K562 (cell line): ENCODE results near the gene SLC12A9. TPM values are rescaled to one million over a fixed set of nuclear protein-coding genes. Genes with fewer than 3 reads are reported as not detected.

Experiments
- ATAC-seq: fragments of 200-7000 bp; cut with Tn5 transposase; 3 replicates; pipeline ENCODE4 v1.9.1; 2020; ENCODE audit warnings: moderate library complexity
- BruUV-seq: library from RNA; stranded (reverse); fragments of 400-500 nt; replicated peaks from 2 replicates; lab custom pipeline; 2021; lab: Mats Ljungman, UMichigan
- CTCF ChIA-PET: fragments of 300-600 bp; formaldehyde crosslinking; extraction: SDS; loops from one replicate; lab custom pipeline; 2021; ENCODE audit warnings: low intra/inter-chr PET ratio; lab: Yijun Ruan, JAX
- POLR2A ChIA-PET: fragments of 300-600, 350-650 bp; sonication (Branson Sonifier 250); formaldehyde crosslinking; extraction: SDS; loops from one replicate; lab custom pipeline; 2021; ENCODE audit warnings: antibody characterized with exemption, inconsistent platforms; lab: Yijun Ruan, JAX
- DNase-seq, 4 experiments: peaks; one replicate each; pipeline versions ENCODE4 v3.0.0 to v3.0.0-alpha.2; 2011 to 2018; ENCODE audit warnings: low spot score in 3 of 4, mixed read lengths in 3 of 4; ENCODE audit errors: extremely low read depth in 1 of 4
- FAIRE-seq: peaks from 2 replicates; lab custom pipeline; 2011; peaks lifted over from hg19 to GRCh38; lab: Jason Lieb, UNC
- H2AFZ ChIP-seq: 2 replicates; pipeline ENCODE4 v1.6.0; 2011; ENCODE audit warnings: low read depth, low read length, control low read depth, inconsistent platforms
- H3K27ac ChIP-seq: fragments of 200-600 bp; 3 replicates; pipeline ENCODE4 v1.8.0; 2011; ENCODE audit warnings: low read depth, mild to moderate bottlenecking, control low read depth, inconsistent platforms, low read length, moderate library complexity, mixed read lengths; ENCODE audit errors: extremely low read depth
- H3K27me3 ChIP-seq, 2 experiments: fragments of 300-600 bp in 1 of 2; 2 replicates in 1 of 2; 3 replicates in 1 of 2; pipeline versions ENCODE4 v1.6.0 to v1.8.0; 2011; ENCODE audit warnings: inconsistent platforms in 2 of 2, low read length in 2 of 2, mild to moderate bottlenecking in 1 of 2, mixed read lengths in 1 of 2, moderate library complexity in 1 of 2; ENCODE audit not compliant: control insufficient read depth in 2 of 2, insufficient read depth in 2 of 2
- H3K36me3 ChIP-seq: fragments of 300-600 bp; 3 replicates; pipeline ENCODE4 v1.8.0; 2011; ENCODE audit warnings: mild to moderate bottlenecking, low read length, inconsistent platforms; ENCODE audit not compliant: control insufficient read depth, insufficient read depth
- H3K4me1 ChIP-seq, 2 experiments: fragments of 200-600 bp in 1 of 2; replicated peaks in 1 of 2; 2 replicates in 1 of 2; 3 replicates in 1 of 2; pipeline versions ENCODE4 v1.5.1 to v1.8.0; 2011; ENCODE audit warnings: inconsistent platforms in 2 of 2, low read length in 2 of 2, mild to moderate bottlenecking in 1 of 2, mixed read lengths in 1 of 2, moderate library complexity in 1 of 2; ENCODE audit not compliant: control insufficient read depth in 2 of 2, insufficient read depth in 2 of 2
- H3K4me2 ChIP-seq: 2 replicates; pipeline ENCODE4 v1.6.1; 2011; ENCODE audit warnings: low read length, control low read depth, inconsistent platforms, mixed read lengths; ENCODE audit not compliant: insufficient read depth
- H3K4me3 ChIP-seq: fragments of 200-600 bp; sonication (generic), shearing (Covaris generic); 2 replicates; pipeline ENCODE4 v1.5.1; 2016; ENCODE audit warnings: control low read depth, inconsistent platforms
- H3K79me2 ChIP-seq: fragments of 200-600 bp; 3 replicates; pipeline ENCODE4 v1.8.0; 2011; ENCODE audit warnings: low read length, inconsistent platforms; ENCODE audit not compliant: control insufficient read depth, insufficient read depth
- H3K9ac ChIP-seq, 2 experiments: 2 replicates each; pipeline versions ENCODE4 v1.6.0 to v1.6.1; 2011; ENCODE audit warnings: low read depth in 2 of 2, low read length in 2 of 2, control low read depth in 1 of 2, inconsistent platforms in 1 of 2, mild to moderate bottlenecking in 1 of 2, mixed read lengths in 1 of 2; ENCODE audit not compliant: insufficient read depth in 1 of 2
- H3K9me1 ChIP-seq: one replicate; pipeline ENCODE4 v1.6.0; 2011; ENCODE audit warnings: inconsistent platforms, mild to moderate bottlenecking, low read length, moderate library complexity; ENCODE audit not compliant: control insufficient read depth, insufficient read depth
- H3K9me3 ChIP-seq: replicated peaks from 2 replicates; pipeline ENCODE4 v1.5.1; 2011; ENCODE audit warnings: low read depth, low read length, inconsistent platforms; ENCODE audit not compliant: control insufficient read depth, insufficient read depth
- H4K20me1 ChIP-seq: replicated peaks from 2 replicates; pipeline ENCODE4 v1.6.1; 2011; ENCODE audit warnings: low read length, inconsistent platforms, mixed read lengths; ENCODE audit not compliant: control insufficient read depth, insufficient read depth
- BCOR ChIP-seq: fragments of 450-650 bp; IDR thresholded peaks from 2 replicates; pipeline ENCODE4 v1.6.1; 2016
- BRCA1 ChIP-seq, 2 experiments: fragments of 450-650 bp in 1 of 2; sonication (generic) in 1 of 2; formaldehyde crosslinking in 1 of 2; IDR thresholded peaks; 2 replicates each; pipeline versions ENCODE4 v1.5.0 to v1.6.1; 2017 to 2020; ENCODE audit warnings: mild to moderate bottlenecking in 1 of 2, missing genetic modification reagents in 1 of 2
- HCFC1 ChIP-seq: IDR thresholded peaks from 2 replicates; pipeline ENCODE4 v1.6.1; 2012; ENCODE audit warnings: low read depth, low read length, improper control_type of control experiment
- HDAC2 ChIP-seq: fragments of 450-650 bp; IDR thresholded peaks from 2 replicates; pipeline ENCODE4 v1.6.1; 2016; ENCODE audit warnings: mild to moderate bottlenecking
- HMG20A ChIP-seq: fragments of 450-650 bp; formaldehyde crosslinking; conservative IDR thresholded peaks from 2 replicates; pipeline ENCODE4 v1.4.0; 2020; ENCODE audit warnings: mild to moderate bottlenecking, mixed read lengths
- HNRNPLL ChIP-seq: fragments of 200-400 bp; formaldehyde crosslinking; IDR thresholded peaks from 2 replicates; pipeline ENCODE4 v1.6.1; 2017; ENCODE audit warnings: low read length, low read depth, mild to moderate bottlenecking; ENCODE audit not compliant: poor library complexity, severe bottlenecking
- MAX ChIP-seq: sonication (generic); formaldehyde crosslinking; IDR thresholded peaks from 2 replicates; pipeline ENCODE4 v1.9.0; 2022; ENCODE audit warnings: mild to moderate bottlenecking, missing genetic modification reagents
- MTF1 ChIP-seq: fragments of 250-450 bp; sonication (Bioruptor Pico); IDR thresholded peaks from 2 replicates; pipeline ENCODE4 v1.9.0; 2021; ENCODE audit warnings: moderate library complexity, mild to moderate bottlenecking, inconsistent platforms, borderline replicate concordance
- NR1H2 ChIP-seq: sonication (generic); formaldehyde crosslinking; IDR thresholded peaks from 2 replicates; pipeline ENCODE4 v1.4.0; 2020; ENCODE audit warnings: mild to moderate bottlenecking, missing genetic modification reagents
- POLR3G ChIP-seq: IDR thresholded peaks from 2 replicates; pipeline ENCODE4 v1.6.1; 2011; ENCODE audit not compliant: insufficient read length, insufficient replicate concordance; ENCODE audit errors: extremely low read depth
- SMAD1 ChIP-seq: fragments of 150-350 bp; IDR thresholded peaks from 2 replicates; pipeline ENCODE4 v1.6.1; 2014; ENCODE audit warnings: low read length, low read depth; ENCODE audit not compliant: partially characterized antibody
- SRSF3 ChIP-seq: fragments of 200-400 bp; formaldehyde crosslinking; IDR thresholded peaks from 2 replicates; pipeline ENCODE4 v1.6.1; 2016; ENCODE audit warnings: mild to moderate bottlenecking, low read length, moderate library complexity; ENCODE audit not compliant: insufficient read depth
- ZNF277 ChIP-seq: fragments of 250-450 bp; sonication (Bioruptor Pico); IDR thresholded peaks from 2 replicates; pipeline ENCODE4 v1.8.0; 2022; ENCODE audit warnings: inconsistent platforms, mild to moderate bottlenecking, moderate library complexity, borderline replicate concordance
- ZNF347 ChIP-seq: fragments of 450-650 bp; formaldehyde crosslinking; IDR thresholded peaks from 2 replicates; pipeline ENCODE4 v1.4.0; 2020; ENCODE audit warnings: low read depth, mild to moderate bottlenecking, moderate library complexity
- ZNF507 ChIP-seq: conservative IDR thresholded peaks from 2 replicates; pipeline ENCODE4 v1.6.1; 2017; ENCODE audit warnings: missing genetic modification characterization, missing compliant biosample characterization
- WGBS: fragments of 100-300 bp; shearing (Covaris generic); methylation state at CpG from one replicate; pipeline ENCODE4 v1.1.6; 2016; ENCODE audit warnings: low coverage, mixed read lengths; ENCODE audit not compliant: insufficient coverage; ENCODE audit errors: missing lambda C conversion rate; 5-methylcytosine and 5-hydroxymethylcytosine counted together
- in situ Hi-C: fragments of 300-500 bp; cut with MboI; formaldehyde crosslinking; loops from 4 replicates; pipeline ENCODE4 v1.15.0; 2018; ENCODE audit warnings: inconsistent platforms, mixed read lengths
- intact Hi-C: fragments of 100-400 bp; cut with micrococcal nuclease; formaldehyde crosslinking; loops from 2 replicates; pipeline ENCODE4 v1.14.2; 2022
- polyA plus RNA-seq, 8 experiments: library from polyadenylated mRNA; depleted of rRNA in 4 of 8; stranded (reverse) in 5 of 8; unstranded in 3 of 8; fragments of >200 nt; fragmentation: Nextera tagmentation in 2 of 8; fragmentation: Illumina TruSeq in 1 of 8; extraction: Ambion mirVana in 2 of 8; extraction: Trizol in 1 of 8; gene quantifications; 2 replicates each; pipeline versions ENCODE4 v1.2.1 to v1.2.3, GENCODE V29; 2011 to 2014; ENCODE audit warnings: inconsistent platforms in 1 of 8, missing spikeins in 1 of 8
- total RNA-seq, 7 experiments: library from RNA; depleted of rRNA in 6 of 7; stranded (reverse); fragments of >200 nt in 6 of 7; fragmentation: Illumina TruSeq in 2 of 7; extraction: Trizol in 2 of 7; gene quantifications; 2 replicates each; pipeline versions ENCODE4 v1.2.1 to v1.2.3, GENCODE V29; 2011 to 2021; ENCODE audit warnings: low replicate concordance in 1 of 7

SLC12A9 gene
- total and polyA plus RNA-seq, 9 of the 15 experiments (the other 6 are each of a cell fraction or from before 2014, with no cell fraction given), result 0.06 to 20.2 (median 10.7) TPM

GRCh38 chr7:100902638-100903037, 50.1 kb downstream of the SLC12A9 start:
- no peak for ATAC-seq
- no peak overlapping the region for H3K27ac ChIP-seq
- H3K4me3 ChIP-seq, result no peak overlapping the region
- no peak overlapping the region for H2AFZ ChIP-seq
- POLR2A ChIA-PET, result interaction anchor here (0.6 kb wide), 1 partner anchor 1787 kb away, joined by 3 read pairs; no protein-coding TSS in a partner anchor
- H3K4me2 ChIP-seq, result no peak overlapping the region
- 31% methylated on average over 7 of the region's 7 CpGs for WGBS
- no peaks in the 10 kb centered on the region for H3K36me3 ChIP-seq
- FAIRE-seq, result no peak
- intact Hi-C loops, result no loop called here
- H3K4me1 ChIP-seq, result peaks cover 11 to 14% of the 10 kb centered on the region in 2 experiments; a peak in 4 of 5 replicates
- DNase-seq, result no peak
- no peak overlapping the region for H3K9ac ChIP-seq
- in situ Hi-C loops, result loop anchor here (25.0 kb wide), 1 partner anchor 385 kb away; no protein-coding TSS in a partner anchor
- H3K79me2 ChIP-seq, result no peaks in the 10 kb centered on the region
- no peaks in the 10 kb centered on the region for H4K20me1 ChIP-seq
- CTCF ChIA-PET, result no interaction called here
- no peaks in the 10 kb centered on the region for H3K9me3 ChIP-seq
- no TSS peak for BruUV-seq
- peak; percentile 18 for TF ChIP-seq HNRNPLL
- no peak for TF ChIP-seq HDAC2
- TF ChIP-seq POLR3G, result no peak
- H3K27me3 ChIP-seq, result no peaks in the 10 kb centered on the region
- H3K9me1 ChIP-seq, result no peaks in the 10 kb centered on the region

GRCh38 chr7:100908512-100908911, 56.0 kb downstream of the SLC12A9 start:
- no peaks in the 10 kb centered on the region for H3K27me3 ChIP-seq
- H3K9me1 ChIP-seq, result no peaks in the 10 kb centered on the region
- 42% methylated on average over 5 of the region's 5 CpGs for WGBS
- intact Hi-C loops, result no loop called here
- no peaks in the 10 kb centered on the region for H3K36me3 ChIP-seq
- POLR2A ChIA-PET, result no interaction called here
- H3K4me3 ChIP-seq, result no peak overlapping the region
- no peak overlapping the region for H3K4me2 ChIP-seq
- FAIRE-seq (no peak), ATAC-seq (no peak), DNase-seq (no peak)
- no peak overlapping the region for H3K9ac ChIP-seq
- H3K27ac ChIP-seq, result no peak overlapping the region
- peaks cover 2% of the 10 kb centered on the region; the same call in 1 of the 2 replicates for H3K9me3 ChIP-seq
- BruUV-seq, result no TSS peak
- in situ Hi-C loops, result loop anchor here (25.0 kb wide), 1 partner anchor 379 kb away; no protein-coding TSS in a partner anchor
- H3K79me2 ChIP-seq, result no peaks in the 10 kb centered on the region
- CTCF ChIA-PET, result no interaction called here
- H3K4me1 ChIP-seq, result peaks cover 4% of the 10 kb centered on the region in 2 experiments; a peak in 1 of 5 replicates
- H4K20me1 ChIP-seq, result no peaks in the 10 kb centered on the region
- no peak overlapping the region for H2AFZ ChIP-seq
- TF ChIP-seq ZNF277 (CRISPR knock-in tag) (no peak), BCOR (no peak), MAX (CRISPR knock-in tag) (no peak), SRSF3 (no peak), ZNF507 (no peak), NR1H2 (CRISPR knock-in tag) (no peak), HCFC1 (no peak), SMAD1 (no peak), ZNF347 (CRISPR knock-in tag) (no peak), BRCA1 (IDR thresholded peaks at IDR 0.05) (no peak), BRCA1 (CRISPR knock-in tag; IDR thresholded peaks at IDR 0.05) (no peak), MTF1 (CRISPR knock-in tag) (no peak), HMG20A (no peak)
